Immature natural killer cell (primary cell): ENCODE results near the gene RARRES1. TPM values are rescaled to one million over a fixed set of nuclear protein-coding genes. Genes with fewer than 3 reads are reported as not detected.

Experiments used
- DNase-seq, 3 donors: peaks; one replicate each; pipeline ENCODE4 v3.0.0; 2022; ENCODE audit warnings: mixed read lengths in 1 of 3
- H3K27ac Mint-ChIP-seq, 6 donors: one replicate each; pipeline ENCODE4 v1.8.0; 2020; ENCODE audit warnings: mixed read lengths in 6 of 6, mild to moderate bottlenecking in 5 of 6, inconsistent platforms in 4 of 6, moderate library complexity in 3 of 6
- H3K27me3 Mint-ChIP-seq, 3 donors: one replicate each; pipeline ENCODE4 v1.8.0; 2020 to 2021; ENCODE audit warnings: low read depth in 3 of 3, mild to moderate bottlenecking in 3 of 3, mixed read lengths in 3 of 3, moderate library complexity in 3 of 3, inconsistent platforms in 1 of 3
- H3K36me3 Mint-ChIP-seq, 3 donors: one replicate each; pipeline ENCODE4 v1.8.0; 2020; ENCODE audit warnings: mixed read lengths in 3 of 3, inconsistent platforms in 2 of 3, mild to moderate bottlenecking in 2 of 3
- H3K4me1 Mint-ChIP-seq, 2 donors: one replicate each; pipeline ENCODE4 v1.8.0; 2020; ENCODE audit warnings: inconsistent platforms in 2 of 2, mild to moderate bottlenecking in 2 of 2, mixed read lengths in 2 of 2, moderate library complexity in 1 of 2
- H3K4me3 Mint-ChIP-seq, 5 donors: one replicate each; pipeline ENCODE4 v1.8.0; 2020; ENCODE audit warnings: mild to moderate bottlenecking in 5 of 5, mixed read lengths in 5 of 5, inconsistent platforms in 3 of 5, moderate library complexity in 3 of 5
- H3K9me3 Mint-ChIP-seq, 6 donors: one replicate each; pipeline ENCODE4 v1.8.0; 2020; ENCODE audit warnings: mild to moderate bottlenecking in 6 of 6, mixed read lengths in 6 of 6, inconsistent platforms in 4 of 6, moderate library complexity in 3 of 6
- polyA plus RNA-seq, 3 donors: library from polyadenylated mRNA; unstranded; fragments of 300-500 nt; fragmentation: Illumina TruSeq; gene quantifications; one replicate each; pipeline ENCODE4 v1.2.3, GENCODE V29; 2021

The RARRES1 gene
- polyA plus RNA-seq, 3 donors from 2014 or later = not detected

DNA sequence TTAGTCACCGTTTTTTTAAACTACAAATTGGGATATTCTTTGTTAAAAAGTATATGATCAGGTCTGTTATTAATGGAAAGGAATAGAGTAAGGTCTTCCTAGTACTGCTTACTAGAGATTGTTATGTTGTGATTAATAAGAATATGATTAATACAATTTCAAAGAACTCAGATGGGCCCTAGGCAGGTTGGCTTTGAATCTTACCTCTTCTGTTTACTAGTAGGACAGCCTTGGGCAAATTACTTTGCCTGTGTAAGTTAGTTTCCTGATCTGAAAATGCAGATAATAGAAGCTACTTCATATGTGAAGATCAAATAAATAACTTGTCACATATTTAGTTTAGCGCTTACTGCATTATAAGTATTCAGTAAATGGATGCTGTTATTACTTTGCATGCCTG lies 81.1 kb downstream of the RARRES1 start:
- no peak for DNase-seq
- Mint-ChIP-seq H3K27me3 (no peaks in the 10 kb centered on the region), H3K4me3 (no peak overlapping the region), H3K9me3 (no peaks in the 10 kb centered on the region), H3K4me1 (peaks cover 15 to 33% of the 10 kb centered on the region in 2 donors), H3K36me3 (peaks cover 4 to 30% (median 8%) of the 10 kb centered on the region in 3 donors), H3K27ac (no peak overlapping the region)

DNA sequence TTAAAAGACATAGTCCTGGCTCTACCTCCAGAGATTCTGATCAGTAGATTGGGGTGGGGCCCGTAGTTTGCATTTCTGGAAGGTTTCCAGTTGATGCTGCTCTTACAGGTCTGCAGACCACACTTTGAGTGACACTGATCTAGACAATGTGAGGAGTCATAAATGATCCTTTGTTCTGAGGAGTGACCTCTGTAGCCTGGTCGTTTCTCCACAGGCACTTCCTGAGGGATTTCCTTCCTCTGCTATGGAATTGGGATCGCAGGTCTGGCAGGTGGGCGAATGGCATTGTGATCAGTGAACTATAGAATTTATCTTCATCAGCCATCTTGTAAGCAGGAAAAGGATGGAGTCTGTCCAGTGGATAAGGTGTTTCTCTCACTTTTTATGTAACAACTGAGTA lies 82.5 kb downstream of the RARRES1 start:
- Mint-ChIP-seq H3K4me1 (peaks cover 27 to 47% of the 10 kb centered on the region in 2 donors), H3K27me3 (no peaks in the 10 kb centered on the region), H3K4me3 (no peak overlapping the region), H3K36me3 (peaks cover 0 to 24% (median 5%) of the 10 kb centered on the region in 3 donors), H3K9me3 (no peaks in the 10 kb centered on the region), H3K27ac (no peak overlapping the region)
- DNase-seq = no peak

Other genes with a start within 250 kb of the RARRES1 start
- 1 to 10 TPM in 2 of 3 donors, not detected in 1; 2.3 to 6.6 TPM for gene MLF1, start 161.3 kb downstream of the RARRES1 start, polyA plus RNA-seq
- gene GFM1, start 87.9 kb downstream of the RARRES1 start, polyA plus RNA-seq = 10 to 100 TPM; 18.2 to 38.4 (median 31.8) TPM
- 10 to 100 TPM in 1 of 3 donors, 1 to 10 TPM in 2; 7.5 to 12.1 (median 9.5) TPM for gene LXN, start 59.8 kb downstream of the RARRES1 start, polyA plus RNA-seq
- 100 to 1,000 TPM in 1 of 3 donors, 10 to 100 TPM in 2; 55.4 to 139 (median 61.8) TPM for gene MFSD1, start 69.6 kb upstream of the RARRES1 start, polyA plus RNA-seq